Kidney capillary endothelial cell (primary cell): ENCODE results near the gene PLCH2.

Experiments
- DNase-seq: peaks from one replicate; pipeline ENCODE4 v3.0.0-alpha.2; 2018; ENCODE audit warnings: low spot score

Gene PLCH2

DNA sequence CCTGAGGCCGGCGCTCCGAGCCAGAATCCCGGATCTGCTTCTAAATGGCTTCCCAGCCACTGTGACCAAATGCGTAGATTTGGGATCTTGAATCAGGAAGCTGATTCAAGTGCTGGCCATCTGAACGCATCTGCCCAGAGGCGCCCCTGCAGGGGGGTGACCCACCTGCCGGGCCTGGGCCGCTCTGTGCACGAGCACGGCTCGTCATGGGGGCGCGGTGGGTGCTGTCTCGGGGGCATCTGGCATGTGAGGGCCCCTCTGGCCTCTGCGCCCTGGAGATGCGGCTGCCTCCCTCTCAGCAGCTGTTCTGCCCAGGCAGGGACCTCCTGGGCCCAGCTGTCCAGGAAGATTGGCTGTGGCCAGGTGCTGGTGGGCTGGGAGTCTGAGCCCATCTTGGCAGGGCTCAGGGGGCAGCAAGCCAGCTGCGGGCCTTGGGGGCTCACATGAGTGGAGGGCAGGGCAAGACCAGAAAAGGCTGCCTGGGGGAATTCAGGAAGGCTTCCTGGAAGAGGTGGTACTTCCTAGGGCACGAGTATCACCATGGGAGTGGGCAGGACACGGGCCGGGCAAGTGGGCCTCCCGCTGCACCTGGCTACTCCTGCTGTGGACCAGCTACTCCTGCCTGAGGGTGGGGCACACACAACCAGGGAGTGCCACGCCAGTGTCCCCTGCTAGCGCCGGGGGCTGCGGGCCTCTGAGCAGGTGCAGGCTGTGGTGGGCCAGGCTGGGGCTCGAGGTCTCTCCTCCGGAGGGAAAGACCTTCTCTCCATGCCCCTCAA is 25.1 kb downstream of the PLCH2 start:
- DNase-seq = no peak

DNA sequence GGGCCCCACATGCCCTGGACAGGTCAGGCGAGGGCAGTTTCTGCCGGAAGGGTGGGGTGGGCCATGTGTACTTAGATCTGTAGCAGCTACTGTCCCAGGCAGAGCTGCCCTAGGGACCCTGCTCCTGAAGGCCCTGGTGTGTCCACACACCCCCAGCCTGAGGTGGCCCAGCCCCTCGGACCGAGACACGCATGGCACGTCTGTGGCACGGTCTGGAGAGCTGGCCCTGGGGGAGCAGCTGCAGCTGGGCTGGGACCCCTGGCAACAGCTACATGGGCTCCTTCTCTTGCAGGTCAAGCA is 25.7 kb downstream of the PLCH2 start:
- DNase-seq = no peak

DNA sequence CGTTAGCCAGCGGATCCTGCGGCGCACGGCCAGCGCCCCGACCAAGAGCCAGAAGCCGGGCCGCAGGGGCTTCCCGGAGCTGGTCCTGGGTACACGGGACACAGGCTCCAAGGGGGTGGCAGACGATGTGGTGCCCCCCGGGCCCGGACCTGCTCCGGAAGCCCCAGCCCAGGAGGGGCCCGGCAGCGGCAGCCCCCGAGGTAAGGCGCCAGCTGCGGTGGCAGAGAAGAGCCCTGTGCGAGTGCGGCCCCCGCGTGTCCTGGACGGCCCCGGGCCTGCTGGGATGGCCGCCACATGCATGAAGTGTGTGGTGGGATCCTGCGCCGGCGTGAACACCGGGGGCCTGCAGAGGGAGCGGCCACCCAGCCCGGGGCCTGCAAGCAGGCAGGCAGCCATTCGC is 26.1 kb downstream of the PLCH2 start:
- DNase-seq = no peak

DNA sequence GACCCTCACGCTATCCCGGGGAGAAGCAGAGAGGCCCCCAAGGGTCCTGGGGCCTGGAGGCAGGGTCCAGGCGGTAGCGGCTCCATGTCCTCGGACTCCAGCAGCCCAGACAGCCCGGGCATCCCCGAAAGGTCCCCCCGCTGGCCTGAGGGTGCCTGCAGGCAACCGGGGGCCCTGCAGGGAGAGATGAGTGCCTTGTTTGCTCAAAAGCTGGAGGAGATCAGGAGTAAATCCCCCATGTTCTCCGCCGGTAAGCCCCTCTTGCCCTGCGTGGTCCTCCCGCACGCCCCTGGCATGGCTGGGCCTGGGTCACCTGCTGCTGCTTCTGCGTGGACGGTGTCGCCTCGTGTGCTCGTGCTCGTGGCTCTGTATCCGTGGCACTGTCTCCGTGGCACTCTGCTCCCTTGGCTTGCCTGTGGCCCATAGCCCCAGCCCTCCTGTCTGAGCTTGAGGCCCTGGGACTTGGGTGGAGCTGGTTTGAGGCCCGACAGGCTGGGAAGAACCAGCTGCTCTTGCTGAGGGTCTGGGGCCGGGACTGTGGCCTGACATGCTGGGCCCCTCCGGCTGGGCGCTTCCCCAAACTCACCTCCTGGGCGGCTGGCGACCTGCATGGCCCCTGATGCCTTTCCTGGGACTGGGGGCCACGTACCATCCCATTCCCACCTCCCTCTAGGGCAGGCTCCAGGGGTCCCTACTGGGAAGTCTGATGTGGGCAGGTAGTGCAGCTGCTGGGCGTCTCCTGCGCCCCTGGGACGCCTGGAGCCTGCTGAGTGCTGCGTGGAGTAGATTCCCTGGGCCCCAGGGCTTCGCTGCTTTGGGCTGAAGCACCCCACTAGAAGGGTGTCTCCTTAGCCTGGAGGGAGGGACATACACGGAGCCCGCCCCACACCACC is 26.8 kb downstream of the PLCH2 start:
- DNase-seq = no peak

DNA sequence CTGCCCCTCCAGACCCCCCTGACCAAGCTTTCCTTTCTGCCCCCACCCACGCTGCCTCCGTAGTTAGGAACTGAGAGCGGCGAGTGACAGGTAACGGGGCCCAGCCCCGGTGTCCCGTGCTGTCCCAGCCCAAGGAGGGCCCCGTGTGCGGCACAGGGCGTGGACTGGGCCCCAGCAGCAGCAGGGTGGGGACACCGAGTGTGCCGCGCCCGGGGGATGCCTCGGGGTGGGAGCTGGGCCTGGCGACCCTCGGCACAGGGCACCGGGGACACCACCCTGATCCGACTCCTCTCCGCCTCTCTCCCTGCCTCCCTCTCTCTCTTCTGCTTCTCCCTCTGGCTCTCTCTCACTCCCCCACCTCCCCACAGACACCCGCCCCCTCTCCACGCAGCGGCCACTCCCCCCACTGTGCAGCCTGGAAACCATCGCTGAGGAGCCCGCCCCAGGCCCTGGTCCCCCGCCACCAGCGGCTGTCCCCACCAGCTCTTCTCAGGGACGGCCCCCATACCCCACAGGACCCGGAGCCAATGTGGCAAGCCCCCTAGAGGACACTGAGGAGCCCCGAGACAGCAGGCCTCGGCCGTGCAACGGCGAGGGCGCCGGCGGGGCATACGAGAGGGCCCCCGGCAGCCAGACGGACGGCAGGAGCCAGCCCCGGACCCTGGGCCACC is 27.6 kb downstream of the PLCH2 start:
- no peak for DNase-seq

DNA sequence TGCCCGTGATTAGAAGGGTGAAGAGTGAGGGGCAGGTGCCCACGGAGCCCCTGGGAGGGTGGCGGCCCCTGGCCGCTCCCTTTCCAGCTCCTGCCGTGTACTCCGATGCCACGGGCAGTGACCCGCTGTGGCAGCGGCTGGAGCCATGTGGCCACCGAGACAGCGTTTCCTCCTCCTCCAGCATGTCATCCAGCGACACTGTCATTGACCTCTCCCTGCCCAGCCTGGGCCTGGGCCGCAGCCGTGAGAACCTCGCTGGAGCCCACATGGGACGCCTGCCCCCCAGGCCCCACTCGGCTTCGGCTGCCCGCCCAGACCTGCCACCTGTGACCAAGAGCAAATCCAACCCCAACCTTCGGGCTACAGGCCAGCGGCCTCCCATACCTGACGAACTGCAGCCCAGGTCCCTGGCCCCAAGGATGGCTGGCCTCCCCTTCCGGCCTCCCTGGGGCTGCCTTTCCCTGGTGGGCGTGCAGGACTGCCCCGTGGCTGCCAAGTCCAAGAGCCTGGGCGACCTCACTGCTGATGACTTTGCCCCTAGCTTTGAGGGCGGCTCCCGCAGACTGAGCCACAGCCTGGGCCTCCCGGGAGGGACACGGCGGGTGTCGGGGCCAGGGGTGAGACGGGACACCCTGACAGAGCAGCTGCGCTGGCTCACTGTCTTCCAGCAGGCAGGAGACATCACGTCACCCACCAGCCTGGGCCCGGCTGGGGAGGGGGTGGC is 28.3 kb downstream of the PLCH2 start:
- DNase-seq = no peak

DNA sequence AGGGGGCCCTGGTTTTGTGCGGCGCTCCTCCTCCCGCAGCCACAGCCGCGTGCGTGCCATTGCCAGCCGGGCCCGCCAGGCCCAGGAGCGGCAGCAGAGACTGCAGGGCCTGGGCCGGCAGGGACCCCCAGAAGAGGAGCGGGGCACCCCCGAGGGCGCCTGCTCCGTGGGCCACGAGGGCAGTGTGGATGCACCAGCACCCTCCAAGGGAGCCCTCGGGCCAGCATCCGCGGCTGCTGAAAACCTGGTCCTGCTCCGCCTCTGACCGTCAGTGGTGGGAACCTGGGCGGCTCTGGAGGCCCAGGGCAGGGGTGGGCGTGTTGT is 28.8 kb downstream of the PLCH2 start:
- DNase-seq = no peak

DNA sequence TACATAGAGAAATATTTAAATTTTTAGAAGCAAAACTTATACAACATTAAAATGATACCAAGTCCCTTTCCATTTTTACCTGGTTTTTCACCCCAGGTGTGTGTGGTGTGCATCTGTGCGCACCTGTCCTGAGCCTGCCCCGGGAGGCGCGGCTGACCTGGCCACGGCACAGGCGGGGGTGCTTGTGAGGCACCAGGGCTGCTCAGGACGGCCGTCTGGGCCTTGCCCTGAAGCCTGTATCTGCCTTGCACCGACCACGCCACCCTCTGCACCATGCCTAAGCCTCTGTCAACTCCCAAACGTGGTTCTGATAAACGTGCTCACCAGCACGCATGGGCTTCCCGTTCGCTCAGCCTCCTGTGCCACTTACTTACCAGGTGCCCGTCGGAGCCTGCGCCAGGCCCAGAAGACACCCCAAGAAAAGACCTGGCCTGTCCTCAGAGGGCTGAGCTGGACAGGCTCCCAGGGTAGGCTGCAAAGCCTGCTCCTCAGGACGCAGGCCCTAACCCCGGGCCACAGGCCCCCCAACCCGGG is 29.4 kb downstream of the PLCH2 start:
- DNase-seq = no peak

DNA sequence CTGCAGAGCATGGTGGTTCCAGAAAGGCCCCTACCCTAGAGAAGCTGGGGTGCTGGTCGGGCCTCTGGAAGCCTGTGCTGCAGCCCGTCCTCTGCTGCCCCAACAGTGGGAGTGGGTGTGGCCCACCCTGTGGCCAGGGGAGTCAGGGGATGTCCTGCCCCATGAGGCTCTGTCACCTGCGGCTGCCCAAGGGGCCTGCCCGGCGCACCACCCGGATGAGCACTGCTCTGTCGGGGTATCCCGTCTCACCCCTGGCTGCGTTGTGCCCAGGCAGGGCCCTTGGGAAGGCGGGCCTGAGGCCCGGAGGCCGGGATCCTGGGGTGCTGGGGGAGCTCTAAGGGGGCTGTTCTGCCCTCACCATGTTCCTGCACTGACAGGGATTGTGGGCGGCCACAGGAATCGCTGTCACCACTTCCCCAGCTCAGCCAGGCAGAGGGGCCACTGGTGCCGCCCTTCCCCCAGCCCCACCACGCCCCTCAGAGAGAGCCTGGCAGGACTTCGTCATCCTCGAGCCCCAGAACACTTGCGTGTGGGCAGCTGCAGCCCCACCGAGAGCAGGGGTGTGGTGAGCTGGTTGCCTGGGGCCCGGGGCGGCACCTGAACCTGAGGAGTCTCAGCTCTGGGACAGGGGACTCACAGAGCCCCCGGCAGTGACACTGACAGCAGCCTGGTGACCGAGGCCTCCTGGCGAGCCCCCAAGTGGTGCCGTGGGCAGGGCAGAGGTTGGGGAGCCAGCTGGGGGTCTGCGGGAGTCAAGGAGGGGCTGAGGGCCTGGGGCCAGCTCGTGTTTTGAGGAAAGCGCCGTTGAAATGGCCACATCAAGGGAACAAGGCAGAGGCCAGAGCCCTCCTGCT is 30.1 kb downstream of the PLCH2 start:
- DNase-seq = no peak

DNA sequence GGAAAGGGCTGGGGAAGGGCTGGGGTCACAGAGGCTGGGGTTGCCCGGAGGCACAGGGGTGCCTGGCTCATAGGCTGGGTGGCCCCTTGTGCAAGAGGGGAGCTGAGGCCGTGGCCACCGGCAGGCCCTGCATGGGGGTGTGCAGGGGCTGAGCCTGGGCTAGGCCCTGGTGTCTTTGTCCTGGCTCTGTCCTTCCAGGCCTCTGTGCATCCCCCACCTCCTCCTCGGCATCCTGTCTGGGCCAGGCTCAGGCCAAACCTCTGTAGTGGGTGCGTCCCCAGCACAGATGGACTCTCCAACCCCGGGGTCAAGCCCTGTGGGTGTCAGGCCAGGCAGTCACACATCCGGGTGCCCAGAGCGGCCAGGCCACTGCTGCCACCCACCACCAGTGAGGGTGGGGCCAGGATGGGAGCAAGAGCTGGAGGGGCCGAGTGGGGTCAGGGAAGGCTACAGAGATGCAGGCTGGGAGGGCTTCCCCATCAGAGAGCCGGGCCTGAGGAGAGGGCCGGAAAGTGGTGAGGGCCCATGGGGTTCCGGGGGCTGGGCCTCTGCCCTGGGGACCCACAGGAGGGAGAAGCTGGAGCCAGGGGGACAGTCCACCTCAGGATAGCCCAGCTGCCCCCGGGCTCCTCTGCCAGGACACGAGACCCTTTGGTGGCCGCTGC is 30.9 kb downstream of the PLCH2 start:
- DNase-seq = no peak

DNA sequence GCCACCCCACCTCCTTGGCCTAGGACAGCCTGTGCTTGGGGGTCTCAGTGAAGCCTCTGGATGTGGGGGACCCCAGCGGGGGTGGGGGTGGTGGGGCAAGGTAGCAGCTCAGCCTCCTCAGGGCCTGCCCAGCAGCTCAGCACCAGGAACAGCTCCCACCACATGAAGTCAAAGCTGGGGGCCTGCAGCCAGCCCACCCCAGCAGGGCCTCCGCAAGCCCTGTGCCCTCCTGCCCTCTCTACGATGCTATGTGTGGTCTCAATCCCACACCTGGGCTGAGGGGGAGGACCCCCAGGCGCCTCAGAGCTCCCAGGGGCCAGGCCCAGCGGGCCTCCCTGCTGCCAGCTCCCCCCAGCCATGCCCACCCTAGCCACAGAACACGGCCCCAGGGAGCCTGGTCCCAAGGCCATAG is 31.7 kb downstream of the PLCH2 start:
- no peak for DNase-seq

DNA sequence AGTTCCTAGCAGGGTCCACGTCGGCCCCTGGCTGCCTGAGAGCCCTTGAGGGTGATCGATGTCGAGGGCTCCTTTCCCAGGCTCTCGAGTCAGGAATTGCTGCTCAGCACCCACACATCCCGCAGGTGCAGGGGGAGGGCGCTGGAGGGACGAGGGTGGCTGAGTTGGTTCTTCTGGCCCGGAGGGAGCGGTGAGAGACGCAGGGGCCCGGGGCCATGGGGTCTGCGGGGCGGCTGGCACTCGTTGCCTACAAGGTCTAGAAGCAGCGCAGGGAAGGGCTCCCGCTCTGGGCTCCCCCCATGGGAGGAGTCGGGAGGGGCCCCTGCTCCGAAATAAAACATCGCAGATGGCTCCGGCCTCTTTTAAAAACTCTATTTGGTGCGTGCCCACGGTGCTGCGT is 32.1 kb downstream of the PLCH2 start:
- no peak for DNase-seq

DNA sequence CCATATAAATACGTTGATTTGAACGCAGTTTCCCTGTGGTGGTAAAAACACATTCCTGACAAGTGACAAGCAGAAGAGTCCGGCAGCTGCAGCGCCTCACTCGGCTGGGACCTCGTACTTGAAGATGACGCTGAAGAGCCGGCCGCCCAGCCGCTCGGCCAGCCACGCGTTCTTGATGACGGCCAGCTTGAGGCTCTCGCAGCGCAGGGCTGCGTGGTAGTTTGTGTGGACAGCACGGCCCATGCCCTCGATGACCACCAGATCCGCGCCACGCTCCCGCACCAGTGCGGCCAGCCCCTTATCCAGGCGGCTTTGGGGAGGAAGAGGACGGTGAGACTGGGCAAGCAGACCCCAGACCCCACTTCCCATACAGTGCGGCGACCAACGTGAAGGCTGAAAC is 32.7 kb downstream of the PLCH2 start:
- no peak for DNase-seq

DNA sequence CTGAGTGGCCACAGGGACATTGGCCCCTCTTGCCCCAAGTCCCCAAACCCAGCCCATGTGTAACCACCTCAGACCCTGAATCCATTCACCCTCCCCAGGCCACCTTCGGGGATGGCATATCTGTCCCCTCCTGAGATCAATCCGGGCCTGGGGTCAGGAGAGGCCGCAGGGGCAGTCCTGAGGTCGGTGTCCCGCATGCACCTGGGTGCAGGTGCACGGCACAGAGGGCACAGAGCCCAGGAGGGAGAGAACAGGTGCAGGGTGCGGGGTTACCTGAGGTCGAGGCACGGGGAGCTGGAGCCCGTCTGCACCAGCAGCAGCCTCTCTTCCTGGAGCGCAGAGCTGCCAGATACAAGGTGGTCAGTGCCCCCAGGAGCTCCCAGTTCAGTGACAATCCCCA is 33.5 kb downstream of the PLCH2 start:
- DNase-seq = no peak

DNA sequence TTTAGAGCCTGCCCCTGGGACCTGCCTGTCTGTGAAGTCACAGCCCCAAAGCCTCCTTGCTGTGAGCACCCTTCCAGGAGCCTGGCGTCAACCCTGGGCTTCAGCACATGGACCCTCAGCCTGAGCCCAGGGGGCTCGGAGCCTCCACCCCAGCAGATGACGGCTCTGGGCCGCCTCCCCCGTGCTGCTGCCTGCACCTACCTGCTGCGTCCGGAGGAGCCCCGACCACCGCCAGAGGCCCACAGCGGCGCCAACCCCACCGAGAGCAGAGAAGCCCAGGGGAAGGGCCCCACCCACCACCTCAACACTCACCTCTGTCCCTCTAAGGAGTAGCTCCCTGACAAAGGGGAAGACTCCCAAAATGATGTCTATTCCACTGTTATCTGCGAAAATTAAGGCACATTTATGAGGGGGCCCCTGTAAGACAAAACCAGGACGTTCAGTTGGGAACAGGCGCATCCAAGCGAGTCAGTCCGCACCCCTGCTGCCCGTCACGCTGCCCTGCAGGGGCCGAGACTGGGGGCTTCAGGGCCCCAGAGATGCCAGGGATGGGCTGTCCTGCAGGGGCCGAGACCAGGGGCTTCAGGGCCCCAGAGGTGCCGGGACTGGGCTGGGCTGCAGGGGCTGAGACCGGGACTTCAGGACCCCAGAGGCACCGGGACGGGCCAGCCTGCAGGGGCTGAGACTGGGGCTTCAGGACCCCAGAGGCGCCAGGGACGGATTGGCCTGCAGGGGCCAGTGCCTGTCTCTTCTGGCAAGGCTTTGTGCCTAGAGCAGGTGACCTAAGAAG is 34.5 kb downstream of the PLCH2 start:
- DNase-seq = no peak

DNA sequence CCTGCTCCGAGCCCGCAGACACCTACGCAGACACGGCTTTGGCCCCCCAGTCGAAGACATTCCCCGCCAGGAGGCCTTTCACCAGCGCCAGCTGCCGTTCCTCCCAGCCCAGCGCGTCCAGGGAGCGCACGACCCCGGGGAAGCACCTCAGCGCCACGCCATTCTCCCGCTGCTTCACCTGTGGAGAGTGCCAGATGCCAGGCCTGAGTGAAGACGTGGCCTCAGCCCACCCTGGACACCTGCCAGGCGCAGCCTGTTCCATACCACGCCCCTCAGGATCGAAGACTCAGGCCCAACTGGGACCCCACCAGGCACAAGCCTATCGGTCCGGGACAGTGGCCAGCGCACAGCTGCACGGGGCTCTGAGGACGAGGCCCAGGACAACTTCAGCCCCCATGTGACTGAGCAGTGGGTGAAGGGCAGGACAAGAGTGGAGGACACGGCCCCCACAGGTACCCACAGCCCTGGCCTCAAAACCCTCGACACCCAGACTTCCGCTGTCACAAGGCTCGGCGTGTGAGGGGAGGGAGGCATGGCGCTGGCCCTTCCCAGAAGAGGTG is 36.9 kb downstream of the PLCH2 start:
- no peak for DNase-seq

DNA sequence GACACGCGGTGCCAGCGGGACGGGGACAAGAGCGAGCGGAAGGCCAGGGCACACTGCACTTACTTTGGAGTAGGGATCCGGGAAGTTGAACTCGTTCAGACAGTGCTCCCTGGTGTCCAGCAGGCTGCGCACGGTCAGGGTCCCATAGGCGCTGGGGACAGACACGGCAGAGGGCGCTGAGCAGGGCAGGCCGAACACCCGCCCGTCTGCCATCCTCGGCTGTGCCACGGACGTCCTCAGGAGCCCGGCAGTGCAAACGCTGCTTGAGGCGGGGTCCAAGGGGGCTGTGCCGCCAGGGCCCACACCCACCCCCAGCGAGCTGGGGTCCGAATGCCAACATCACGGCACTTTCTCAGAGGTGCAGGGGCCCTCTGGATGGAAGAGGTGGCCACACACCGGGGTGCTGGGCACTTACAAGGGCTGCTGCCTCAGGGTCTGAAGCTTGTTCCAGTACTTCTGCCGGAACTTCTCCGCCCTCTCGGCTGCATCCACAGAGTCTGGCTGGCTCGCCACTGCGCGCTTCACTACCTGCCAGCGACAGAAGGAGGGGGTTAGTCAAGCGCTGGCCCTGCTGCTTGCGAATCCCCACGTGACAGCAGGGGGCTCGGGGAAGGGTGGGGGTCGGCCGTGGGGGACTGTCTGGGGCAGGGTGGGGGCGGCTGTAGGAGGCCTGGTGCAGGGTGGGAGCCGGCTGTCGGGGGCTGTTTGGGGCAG is 38.0 kb downstream of the PLCH2 start:
- DNase-seq = no peak

DNA sequence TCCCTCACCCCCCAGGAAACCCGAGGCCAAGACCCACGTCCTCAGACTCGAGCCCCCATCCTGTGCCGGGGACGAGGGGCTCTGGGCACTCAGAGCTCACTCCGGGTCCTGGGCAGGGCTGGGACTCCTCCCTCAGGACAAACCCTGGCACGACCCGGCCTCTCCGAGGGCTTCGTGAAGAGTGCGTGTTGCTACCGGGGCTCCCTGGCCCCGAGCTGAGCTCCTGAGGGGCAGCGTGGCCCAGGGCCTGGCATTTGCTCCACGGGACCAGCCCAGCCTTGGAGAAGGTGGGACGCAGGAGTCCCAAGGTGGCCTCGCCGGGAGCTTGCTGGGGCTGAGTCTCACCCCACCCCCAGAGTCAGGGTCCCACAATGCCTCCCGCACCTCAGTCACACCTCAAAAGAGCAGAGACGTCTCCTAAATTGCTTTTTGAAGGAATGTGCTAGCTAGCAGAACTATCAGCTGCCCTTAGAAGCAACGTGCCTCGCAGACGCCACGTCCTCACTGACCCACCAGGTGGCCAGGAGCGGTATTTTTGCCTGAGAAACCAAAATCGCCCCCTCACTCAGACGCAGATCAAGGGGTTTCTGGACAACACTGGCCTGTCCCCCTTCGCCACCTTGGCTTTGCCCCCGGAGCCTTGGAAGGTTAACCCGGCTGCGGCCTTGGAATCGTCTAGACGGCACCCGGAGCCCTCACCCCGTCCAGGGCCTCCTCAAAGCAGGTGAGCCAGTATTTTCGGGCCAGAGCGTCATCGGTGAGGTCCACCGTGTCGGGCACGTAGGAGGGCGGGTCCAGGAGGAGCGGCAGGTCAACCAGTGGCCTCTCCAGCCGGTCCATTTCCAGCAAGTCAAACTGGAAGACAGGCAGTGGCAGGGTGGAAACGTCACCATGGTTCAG is 39.0 kb downstream of the PLCH2 start:
- no peak for DNase-seq
